Glomerular visceral epithelial cell (primary cell): ENCODE data around the gene HCFC2.

ENCODE experiments used
- DNase-seq: peaks from one replicate; pipeline ENCODE4 v3.0.0-alpha.2; 2016; ENCODE audit errors: extremely low spot score

The HCFC2 gene

DNA sequence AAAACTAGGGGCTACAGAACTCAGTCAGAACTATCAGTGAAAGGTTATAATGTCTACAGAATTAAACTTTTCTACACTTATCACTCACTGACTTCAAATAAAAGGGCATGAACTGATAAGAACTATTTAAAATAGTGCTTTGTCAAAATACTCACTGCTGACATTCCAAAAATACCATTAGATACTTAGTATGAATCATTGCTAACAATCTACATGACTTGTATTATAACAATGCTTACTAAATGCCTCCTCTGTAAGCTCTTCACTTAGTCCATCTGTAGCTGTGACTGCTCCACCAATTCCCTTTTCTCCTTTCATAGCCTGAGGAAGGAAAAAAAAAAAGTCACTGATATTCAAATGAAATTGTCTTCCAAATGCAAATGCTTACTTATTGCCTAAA, 56.7 kb downstream of the HCFC2 start:
- peak; percentile 27 for DNase-seq

DNA sequence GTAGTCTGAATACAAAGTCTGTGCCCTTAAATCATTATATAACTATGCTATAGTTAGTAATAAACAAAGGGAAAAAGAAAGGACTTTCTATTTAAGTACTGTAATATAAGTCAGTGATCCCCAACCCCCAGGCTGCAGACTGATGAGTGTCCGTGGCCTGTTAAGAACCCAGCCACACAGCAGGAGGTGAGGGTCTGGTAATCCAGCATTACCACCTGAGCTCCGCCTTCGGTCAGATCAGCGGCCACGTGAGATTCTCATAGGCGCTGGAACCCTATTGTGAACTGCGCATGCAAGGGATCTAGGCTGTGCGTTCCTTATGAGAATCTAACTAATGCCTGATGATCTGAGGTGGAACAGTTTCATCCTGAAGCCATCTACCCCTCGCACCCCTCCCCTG, 58.0 kb downstream of the HCFC2 start:
- DNase-seq: no peak

DNA sequence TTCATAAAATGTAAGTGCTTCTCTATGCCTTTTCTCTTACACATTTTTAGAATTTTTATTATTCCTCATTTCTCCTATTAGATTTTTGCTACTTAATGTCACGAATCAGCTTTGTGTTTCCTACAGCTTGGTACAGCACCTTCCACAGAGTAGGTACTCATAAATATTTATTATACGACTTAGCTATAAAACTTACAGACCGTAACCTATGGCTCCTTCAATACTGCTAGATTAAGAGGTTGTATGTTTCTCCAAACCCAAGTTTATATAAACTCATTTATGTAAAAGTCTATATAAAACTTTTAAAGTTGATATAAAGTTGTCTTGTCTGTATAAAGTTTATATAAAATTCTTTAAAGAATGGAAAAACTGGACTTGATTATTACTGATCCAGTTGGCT, 62.2 kb downstream of the HCFC2 start:
- DNase-seq: no peak

DNA sequence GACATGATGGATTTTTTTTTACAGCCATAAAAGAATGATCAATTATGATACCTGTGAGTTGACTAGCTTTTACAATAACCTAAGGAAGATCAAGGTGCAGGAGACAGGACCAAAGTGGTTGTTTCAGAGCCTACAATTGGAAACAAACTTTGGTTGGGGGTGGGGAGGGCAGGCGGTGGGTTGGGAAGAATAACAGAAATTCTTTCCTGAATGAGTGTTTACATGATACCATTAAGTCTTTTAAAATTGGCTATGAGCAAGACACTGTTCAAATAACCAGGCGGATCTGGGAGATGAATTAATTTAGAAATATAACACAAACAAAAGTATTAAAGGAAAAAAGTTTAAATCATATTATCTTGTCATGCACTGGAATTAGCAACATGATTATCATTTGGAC, 66.4 kb downstream of the HCFC2 start:
- DNase-seq: no peak

DNA sequence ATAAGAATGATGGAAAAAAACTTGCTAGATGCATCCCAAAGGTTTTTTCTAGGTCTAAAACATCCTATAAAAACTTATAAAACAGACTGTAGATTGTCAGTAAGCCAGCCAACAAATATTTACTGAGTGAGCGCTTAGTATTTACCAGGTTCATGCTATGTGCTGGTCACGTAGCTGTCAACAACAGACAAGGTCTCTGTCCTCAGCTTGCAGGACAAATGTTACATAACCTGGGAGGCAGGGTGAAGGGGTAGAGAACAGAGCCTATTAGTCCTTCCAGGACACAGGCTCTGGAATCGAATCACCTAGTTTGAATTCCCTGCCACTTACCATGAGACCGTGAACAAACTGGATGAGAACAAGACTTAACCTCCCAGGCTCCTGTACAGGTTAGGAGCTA, 67.3 kb downstream of the HCFC2 start:
- DNase-seq: no peak

DNA sequence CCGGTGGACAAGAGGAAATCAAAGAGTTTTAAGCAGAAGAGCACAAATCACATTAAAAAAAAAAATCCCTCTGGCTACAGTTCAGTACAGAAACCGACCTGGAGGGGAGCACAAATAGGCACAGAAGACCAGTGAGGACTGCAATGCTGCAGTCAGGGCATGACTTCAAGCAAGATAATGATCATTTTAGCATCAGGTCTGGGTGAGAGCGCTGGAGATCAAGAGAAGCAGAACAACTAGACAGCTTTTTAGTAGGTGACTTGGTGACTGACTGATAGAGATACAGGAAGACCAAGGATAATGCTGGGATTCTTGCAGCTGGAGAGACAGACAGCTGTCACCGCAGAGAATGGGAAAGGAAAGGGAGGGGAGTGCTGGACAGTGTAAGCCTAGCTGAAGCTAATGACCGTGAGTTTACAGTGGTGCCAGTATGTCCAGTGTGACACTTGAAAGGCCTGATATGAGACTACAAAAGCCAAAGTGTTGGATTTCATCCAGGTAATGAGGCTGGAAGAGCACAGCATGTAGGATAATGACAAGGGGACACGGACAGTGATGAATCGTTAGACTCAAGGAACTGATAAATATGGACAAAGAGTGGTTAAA, 68.1 kb downstream of the HCFC2 start:
- no peak for DNase-seq

DNA sequence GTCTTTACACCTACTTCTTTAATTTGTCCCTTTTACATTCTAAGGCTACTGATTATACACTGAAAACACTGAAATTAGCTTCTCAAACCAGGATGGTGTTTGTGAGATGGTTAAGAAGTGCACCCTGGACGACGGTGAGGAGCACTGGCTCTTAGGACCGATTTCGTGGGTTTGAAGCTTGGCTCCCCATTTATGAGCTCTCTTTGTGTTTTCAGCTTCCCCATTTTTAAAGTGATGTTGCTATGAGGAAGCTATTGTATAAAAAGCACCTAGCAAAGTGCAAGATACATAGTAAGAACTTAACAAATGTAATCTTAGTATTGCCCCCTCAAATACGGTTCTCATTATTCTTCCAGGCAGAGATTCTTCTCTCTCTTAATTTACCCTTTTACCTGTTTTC, 69.0 kb downstream of the HCFC2 start:
- no peak for DNase-seq

DNA sequence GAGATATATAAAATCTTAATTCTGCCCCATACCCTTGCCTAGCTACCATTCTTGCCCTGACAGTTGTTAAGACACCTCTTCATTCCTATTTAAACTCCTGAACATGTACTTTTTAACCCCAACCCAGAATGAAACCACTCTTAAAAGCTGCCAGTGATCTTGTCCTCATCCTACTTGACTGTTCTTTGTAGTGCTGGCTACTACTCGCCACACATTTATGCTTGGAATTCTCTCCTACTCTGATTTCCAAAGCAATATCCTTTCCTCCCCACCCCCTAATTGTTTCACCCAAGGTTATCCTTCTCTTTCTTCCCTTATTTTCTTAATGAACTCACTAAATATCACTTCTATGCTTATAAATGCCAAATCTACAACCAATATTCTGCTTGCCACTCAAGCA, 69.5 kb downstream of the HCFC2 start:
- DNase-seq: no peak

DNA sequence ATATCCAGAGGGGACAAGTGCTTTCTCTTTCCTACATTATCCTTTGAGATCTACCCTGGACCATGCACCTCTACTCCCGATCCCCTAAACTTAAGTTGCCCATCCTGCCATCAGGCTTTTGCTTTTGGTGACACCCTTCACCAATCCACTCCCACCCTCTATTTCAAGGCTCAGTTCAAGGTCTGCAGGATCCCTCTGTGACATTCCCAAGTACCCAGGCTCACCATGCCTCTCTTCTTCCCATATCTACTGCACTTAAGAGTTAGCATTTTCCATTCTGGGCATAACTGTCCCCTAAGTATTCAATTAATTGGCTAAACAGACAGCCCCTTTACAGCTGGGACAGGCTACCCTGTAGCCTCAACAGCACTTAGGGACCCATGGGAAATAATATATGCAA, 70.6 kb downstream of the HCFC2 start:
- DNase-seq: no peak

DNA sequence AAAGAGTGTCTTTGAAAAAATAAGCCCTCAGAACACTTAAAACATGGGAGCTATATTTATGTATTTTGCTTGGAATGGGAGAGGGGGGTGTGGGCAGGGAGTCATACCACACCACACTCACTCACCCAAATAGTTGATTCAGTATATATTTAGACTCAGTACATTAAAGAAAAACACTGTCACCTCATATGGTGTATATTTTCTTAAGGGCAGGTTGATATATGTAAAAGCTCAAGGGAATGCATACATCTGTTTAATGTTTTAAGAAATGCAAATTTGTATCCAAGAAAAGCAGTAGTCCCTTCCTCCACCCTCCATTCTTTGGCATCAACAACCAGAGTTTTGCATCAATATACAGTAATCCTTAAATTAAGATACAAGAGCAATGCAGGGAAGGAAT, 72.2 kb downstream of the HCFC2 start:
- peak; percentile 8 for DNase-seq

DNA sequence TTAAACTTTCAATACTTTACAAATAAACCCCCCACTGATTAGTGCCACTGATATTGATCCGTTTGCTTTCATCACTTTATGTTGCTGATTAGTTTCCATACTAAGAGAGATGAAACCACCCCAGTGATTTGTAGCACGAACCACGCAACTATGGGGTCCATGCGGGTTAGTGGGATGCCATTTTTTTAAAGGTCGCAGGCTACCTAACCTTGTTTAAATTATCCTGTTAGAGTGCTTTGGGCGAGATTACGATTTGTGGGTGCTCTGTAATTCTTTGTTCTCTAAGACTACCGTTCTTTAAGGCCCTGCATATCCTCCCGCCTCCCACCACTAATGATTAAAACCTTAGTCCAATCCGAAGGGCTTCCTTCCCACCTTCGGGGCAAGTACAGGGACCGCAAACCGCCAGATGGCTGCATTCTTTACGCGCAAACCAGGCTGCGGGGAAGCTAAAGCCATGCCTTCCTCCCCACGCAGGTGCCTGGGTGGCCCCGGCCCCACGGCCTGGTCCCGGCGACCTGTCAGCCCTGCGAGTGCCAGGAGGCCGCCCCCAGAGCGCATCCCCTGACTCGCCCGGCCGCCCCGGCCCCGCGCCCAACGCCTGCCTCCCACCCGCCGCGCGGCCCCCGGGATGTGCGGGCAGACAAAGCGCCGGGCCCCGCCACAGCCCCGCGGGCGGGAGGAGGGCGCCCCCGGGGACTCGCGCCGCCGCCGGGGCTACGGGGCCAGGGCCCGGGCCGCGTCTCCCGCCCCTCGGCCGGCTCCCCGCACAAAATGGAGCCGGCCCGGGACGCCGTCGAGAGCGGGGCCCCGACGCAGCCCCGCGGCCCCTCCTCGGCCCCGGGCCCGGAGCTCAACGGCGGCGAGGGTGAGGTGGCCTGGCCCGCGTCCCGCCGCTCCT, 72.9 kb downstream of the HCFC2 start:
- DNase-seq: peak; percentile 75

DNA sequence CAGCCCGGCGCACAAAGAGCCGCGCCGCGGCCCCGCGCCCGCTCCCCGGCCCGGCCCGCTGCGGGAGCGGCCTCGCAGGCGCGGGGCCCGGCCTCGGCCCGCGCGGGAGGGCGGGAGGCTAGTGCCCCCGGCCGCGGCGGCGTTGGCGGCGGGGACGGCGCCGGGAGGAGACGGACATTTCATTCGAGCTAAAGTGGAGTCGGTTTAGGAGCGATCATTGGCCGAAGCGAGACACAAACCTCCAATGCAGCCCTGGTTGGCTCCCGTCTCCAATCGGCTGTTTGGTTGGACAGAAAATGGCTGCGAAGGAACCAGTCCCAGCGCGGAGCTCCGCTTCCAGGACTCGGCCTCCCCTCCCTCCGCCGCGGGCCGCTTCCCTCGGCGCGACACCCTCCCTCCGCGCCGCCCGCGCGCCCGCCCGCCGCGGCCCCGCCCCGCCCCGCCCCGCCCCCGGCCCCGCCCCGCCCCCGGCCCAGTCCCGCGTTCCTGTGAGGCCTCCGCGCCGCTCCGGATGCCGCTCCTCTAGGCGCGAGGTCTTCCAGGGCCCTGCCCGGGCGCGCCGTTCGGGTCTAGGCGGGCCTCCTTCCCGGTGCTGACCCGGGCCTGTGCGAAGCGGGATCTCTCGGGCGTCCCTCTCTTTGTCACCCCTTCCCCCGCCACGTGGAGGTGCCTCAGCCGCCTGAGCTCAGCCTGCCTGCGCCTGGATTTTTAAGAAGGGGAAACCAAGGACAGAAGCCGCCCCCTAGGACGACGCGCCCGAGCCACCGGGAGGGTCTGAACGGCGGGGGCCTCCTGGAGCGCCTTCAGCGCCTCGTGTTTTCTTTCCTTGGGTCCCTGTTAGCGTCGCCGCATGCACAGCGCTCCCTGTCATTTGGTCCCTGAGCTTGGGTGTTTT, 73.8 kb downstream of the HCFC2 start, which contains the start of gene NFYB:
Gene NFYB, minus strand, starts transcription at position 309 of the 895 bp plus-strand sequence. CDS start 2,757 bp downstream, outside the sequence.
- DNase-seq: peak; percentile 96

DNA sequence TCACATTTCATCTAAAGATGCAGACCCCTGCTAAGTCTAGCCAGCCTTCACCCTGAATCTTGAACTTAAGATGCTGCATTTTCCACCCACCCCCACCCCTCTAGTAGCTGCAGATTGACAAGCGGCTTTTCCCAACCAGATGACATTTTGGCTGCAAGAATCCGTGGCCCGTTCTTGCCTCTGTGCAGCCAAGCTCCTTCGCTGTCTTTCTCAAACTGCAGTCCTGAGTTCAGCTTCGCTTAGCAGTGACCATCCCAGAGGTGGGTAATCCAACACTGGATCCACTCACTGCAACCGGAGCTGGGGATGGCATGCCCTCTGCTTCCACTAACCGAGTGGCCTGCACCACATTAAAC, 74.4 kb downstream of the HCFC2 start:
- no peak for DNase-seq

DNA sequence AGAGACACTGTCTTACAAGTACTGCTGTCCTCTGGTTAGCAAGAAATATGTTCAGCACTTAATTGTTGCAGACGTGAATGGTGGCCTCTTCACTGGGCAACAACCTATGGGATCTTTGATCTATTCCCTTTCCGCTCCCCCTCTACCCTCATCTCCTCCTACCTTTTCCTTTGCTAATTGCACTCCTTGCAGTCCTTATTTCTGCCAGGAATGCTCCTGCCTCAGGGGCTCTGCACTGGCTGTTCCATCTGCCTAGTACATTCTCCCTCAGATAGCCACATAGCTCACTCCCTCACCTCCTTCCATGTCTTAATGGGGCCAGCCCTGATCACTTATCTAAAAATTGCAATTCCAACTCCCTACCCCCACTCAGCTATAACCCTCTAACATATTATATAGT, 78.2 kb downstream of the HCFC2 start:
- DNase-seq: no peak

DNA sequence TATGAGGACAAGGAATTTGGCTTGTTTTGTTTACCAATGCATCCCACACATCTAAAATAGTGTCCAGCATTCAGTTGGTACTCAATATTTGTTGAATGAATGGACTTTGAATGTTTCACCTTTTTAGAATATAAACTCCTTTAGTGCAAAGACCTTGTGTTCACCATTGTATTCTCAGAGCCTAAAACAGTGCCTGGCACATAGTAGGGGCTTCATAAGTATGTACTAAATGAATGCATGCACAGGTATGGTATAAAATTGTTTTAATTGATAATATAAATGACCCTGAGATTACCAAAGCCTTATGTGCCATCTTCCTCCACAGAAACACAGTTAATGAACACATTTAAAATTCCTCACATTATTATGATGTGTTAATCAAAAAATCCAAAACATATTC, 78.7 kb downstream of the HCFC2 start:
- DNase-seq: no peak

DNA sequence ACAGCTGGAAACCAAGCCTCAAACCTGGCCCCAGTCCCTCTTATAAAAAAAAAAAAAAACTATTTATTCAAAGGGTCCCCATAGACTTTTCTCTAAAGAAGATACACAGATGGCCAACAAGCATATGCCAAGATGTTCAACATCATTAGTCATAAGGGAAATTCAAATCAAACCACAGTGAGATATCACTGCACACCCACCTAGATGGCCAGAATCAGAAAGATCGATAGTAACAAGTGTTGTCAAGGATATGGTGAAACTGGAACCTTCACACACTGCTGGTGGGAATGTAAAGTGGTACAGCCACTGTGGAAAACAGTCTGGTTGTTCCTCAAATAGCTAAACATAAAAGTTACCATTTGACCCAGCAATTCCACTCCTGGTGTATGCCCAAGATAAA, 79.6 kb downstream of the HCFC2 start:
- DNase-seq: no peak

DNA sequence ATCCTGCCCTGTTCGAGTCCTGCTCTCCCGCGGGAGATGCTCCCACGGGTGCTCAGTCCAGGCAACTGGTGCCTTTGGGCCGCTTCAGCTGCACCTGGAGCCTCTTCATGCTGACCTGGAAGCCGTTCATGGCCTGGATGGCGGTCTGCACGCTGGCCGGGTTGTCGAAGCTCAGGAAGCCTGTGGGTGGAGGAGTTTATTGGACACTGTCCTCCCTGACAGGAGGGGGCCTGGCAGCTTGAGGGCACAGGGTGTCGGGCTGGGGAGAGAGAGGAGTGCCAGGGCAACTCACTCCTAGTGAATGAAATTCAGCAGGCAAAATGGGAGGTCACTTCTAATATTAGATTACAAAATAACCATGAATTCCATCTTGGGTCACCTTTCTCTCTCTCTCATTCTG, 83.0 kb downstream of the HCFC2 start:
- no peak for DNase-seq

DNA sequence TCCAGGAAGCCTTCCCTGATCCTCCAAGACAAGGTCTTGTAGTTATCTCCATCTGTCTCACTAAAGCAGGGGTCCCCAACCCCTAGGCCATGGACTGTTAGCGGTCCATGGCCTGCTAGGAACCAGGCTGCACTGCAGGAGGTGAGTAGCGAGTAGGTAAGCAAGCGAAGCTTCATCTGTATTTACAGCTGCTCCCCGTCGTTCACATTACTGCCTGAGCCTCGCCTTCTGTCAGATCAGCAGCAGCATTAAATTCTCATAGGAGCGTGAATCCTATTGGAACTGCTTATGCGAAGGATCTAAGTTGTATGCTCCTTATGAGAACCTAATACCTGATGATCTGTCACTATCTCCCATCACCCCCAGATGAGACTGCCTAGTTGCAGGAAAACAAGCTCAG, 86.1 kb downstream of the HCFC2 start:
- no peak for DNase-seq

DNA sequence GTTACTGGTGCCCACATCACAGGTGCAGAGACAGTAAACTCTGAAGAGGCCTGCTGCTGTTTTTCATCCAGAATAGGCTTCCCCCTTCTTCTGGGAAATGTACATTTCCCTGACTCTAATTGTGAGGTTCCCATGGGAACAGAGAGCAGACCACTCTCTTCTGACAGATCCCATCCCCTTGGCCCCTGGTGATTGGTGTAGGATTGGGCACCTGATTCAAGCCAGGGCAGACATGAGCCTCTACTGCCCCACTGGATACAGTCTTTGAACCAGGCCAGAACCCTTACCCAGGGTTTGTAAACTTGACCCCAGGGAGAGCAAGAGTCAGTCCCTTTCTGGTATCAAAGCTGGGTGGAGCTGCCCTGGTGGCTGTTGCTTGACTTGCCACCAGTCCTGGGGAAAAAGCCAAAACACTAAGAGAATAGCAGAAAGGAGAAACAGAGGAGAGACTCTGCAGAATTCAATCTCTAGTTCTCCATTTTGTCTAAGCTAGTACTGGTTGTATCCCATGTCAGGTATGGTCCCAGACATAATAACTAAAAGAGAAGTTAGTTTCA, 88.4 kb downstream of the HCFC2 start:
- no peak for DNase-seq

DNA sequence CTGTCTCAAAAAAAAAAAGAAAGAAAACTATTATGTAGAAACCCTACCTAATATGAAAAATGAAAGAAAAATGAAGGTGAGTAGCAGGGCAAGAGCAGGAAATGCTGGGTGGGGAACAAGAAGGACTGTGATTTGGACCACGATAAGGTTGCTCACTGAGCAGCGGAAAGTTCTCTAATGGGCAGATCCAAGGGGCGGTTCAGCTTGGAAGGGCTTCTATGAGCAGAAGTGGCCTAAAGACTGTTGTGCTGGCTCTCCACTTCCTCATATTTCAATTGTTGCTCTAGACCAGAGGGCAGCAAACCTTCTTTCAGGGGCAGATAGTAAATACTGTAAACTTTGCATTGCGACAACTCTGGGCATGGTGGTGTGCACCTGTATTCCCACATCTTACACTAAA, 90.0 kb downstream of the HCFC2 start:
- DNase-seq: no peak

DNA sequence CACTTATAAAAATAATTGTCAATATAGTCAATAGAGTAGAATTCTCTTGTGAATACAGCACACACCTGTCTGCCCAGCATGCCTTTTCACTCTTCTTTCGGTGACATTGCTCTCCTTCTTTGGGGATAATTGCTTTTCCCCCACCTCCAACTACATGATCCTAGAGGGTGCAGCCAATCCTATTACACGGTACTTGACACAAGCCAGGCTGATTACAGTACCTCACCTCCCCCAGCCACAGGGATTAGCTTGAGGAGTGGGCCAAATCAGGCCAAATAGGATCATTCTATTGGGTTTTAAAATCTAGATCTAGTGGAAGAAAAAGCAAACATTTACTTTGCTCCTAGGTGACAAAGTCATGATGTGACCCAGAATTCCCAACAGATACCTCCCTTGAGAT, 90.5 kb downstream of the HCFC2 start:
- DNase-seq: no peak
